ENCODE measurements around the gene FSIP1.

FSIP1 gene

GRCh38 chr15:39622660-39623516, 159.8 kb downstream of the FSIP1 start:
- H3K27me3 ChIP-seq (ENCODE audit: control insufficient read depth in 1 of 2, insufficient read depth in 2 of 2, low read length in 2 of 2), result no peaks in the 10 kb centered on the region
- no peaks in the 10 kb centered on the region for H3K9me3 ChIP-seq (ENCODE audit: control insufficient read depth in 2 of 2, low read length in 2 of 2)
- no peak overlapping the region for H3K9ac ChIP-seq (ENCODE audit: low read length in 2 of 2)
- H3K27ac ChIP-seq (ENCODE audit: low read length), result no peak overlapping the region
- no peak overlapping the region for H3K4me3 ChIP-seq (ENCODE audit: low read length in 2 of 2)
- H3K4me1 ChIP-seq (ENCODE audit: control insufficient read depth, insufficient read depth, low read length), result peaks cover 11% of the 10 kb centered on the region
- no peaks in the 10 kb centered on the region for H3K36me3 ChIP-seq (ENCODE audit: control insufficient read depth in 2 of 2, insufficient read depth in 2 of 2, low read length in 2 of 2)

- Histone ChIP-seq H3K27me3 (ENCODE audit: control insufficient read depth in 1 of 2, insufficient read depth in 2 of 2, low read length in 2 of 2) (no peaks in the 10 kb centered on the region), H3K4me1 (ENCODE audit: control insufficient read depth, insufficient read depth, low read length) (peaks cover 8% of the 10 kb centered on the region), H3K4me3 (ENCODE audit: low read length in 2 of 2) (no peak overlapping the region), H3K9me3 (ENCODE audit: control insufficient read depth in 2 of 2, low read length in 2 of 2) (no peaks in the 10 kb centered on the region), H3K9ac (ENCODE audit: low read length in 2 of 2) (no peak overlapping the region), H3K36me3 (ENCODE audit: control insufficient read depth in 2 of 2, insufficient read depth in 2 of 2, low read length in 2 of 2) (no peaks in the 10 kb centered on the region), H3K27ac (ENCODE audit: low read length) (no peak overlapping the region)
Observed at GRCh38 chr15:39621976-39622375, 160.7 kb downstream of the FSIP1 start.

- peaks cover 8% of the 10 kb centered on the region for H3K4me1 ChIP-seq (ENCODE audit: control insufficient read depth, insufficient read depth, low read length)
- H3K36me3 ChIP-seq (ENCODE audit: control insufficient read depth in 2 of 2, insufficient read depth in 2 of 2, low read length in 2 of 2), result no peaks in the 10 kb centered on the region
- H3K27me3 ChIP-seq (ENCODE audit: control insufficient read depth in 1 of 2, insufficient read depth in 2 of 2, low read length in 2 of 2), result no peaks in the 10 kb centered on the region
- no peak overlapping the region for H3K27ac ChIP-seq (ENCODE audit: low read length)
- H3K9ac ChIP-seq (ENCODE audit: low read length in 2 of 2), result no peak overlapping the region
- H3K4me3 ChIP-seq (ENCODE audit: low read length in 2 of 2), result no peak overlapping the region
- no peaks in the 10 kb centered on the region for H3K9me3 ChIP-seq (ENCODE audit: control insufficient read depth in 2 of 2, low read length in 2 of 2)
Observed at GRCh38 chr15:39621210-39621609, 161.4 kb downstream of the FSIP1 start.

- Histone ChIP-seq H3K27me3 (ENCODE audit: control insufficient read depth in 1 of 2, insufficient read depth in 2 of 2, low read length in 2 of 2) (no peaks in the 10 kb centered on the region), H3K9ac (ENCODE audit: low read length in 2 of 2) (no peak overlapping the region), H3K27ac (ENCODE audit: low read length) (no peak overlapping the region), H3K9me3 (ENCODE audit: control insufficient read depth in 2 of 2, low read length in 2 of 2) (no peaks in the 10 kb centered on the region), H3K36me3 (ENCODE audit: control insufficient read depth in 2 of 2, insufficient read depth in 2 of 2, low read length in 2 of 2) (no peaks in the 10 kb centered on the region), H3K4me3 (ENCODE audit: low read length in 2 of 2) (no peak overlapping the region), H3K4me1 (ENCODE audit: control insufficient read depth, insufficient read depth, low read length) (no peaks in the 10 kb centered on the region)
Observed at GRCh38 chr15:39618063-39618823, 164.4 kb downstream of the FSIP1 start.

GRCh38 chr15:39616731-39617455, 165.7 kb downstream of the FSIP1 start:
- Histone ChIP-seq H3K4me1 (ENCODE audit: control insufficient read depth, insufficient read depth, low read length) (no peaks in the 10 kb centered on the region), H3K27ac (ENCODE audit: low read length) (no peak overlapping the region), H3K27me3 (ENCODE audit: control insufficient read depth in 1 of 2, insufficient read depth in 2 of 2, low read length in 2 of 2) (no peaks in the 10 kb centered on the region), H3K9me3 (ENCODE audit: control insufficient read depth in 2 of 2, low read length in 2 of 2) (no peaks in the 10 kb centered on the region), H3K36me3 (ENCODE audit: control insufficient read depth in 2 of 2, insufficient read depth in 2 of 2, low read length in 2 of 2) (no peaks in the 10 kb centered on the region), H3K4me3 (ENCODE audit: low read length in 2 of 2) (no peak overlapping the region), H3K9ac (ENCODE audit: low read length in 2 of 2) (no peak overlapping the region)

- H3K27ac ChIP-seq (ENCODE audit: low read length), result no peak overlapping the region
- no peaks in the 10 kb centered on the region for H3K9me3 ChIP-seq (ENCODE audit: control insufficient read depth in 2 of 2, low read length in 2 of 2)
- no peaks in the 10 kb centered on the region for H3K27me3 ChIP-seq (ENCODE audit: control insufficient read depth in 1 of 2, insufficient read depth in 2 of 2, low read length in 2 of 2)
- no peak overlapping the region for H3K4me3 ChIP-seq (ENCODE audit: low read length in 2 of 2)
- H3K36me3 ChIP-seq (ENCODE audit: control insufficient read depth in 2 of 2, insufficient read depth in 2 of 2, low read length in 2 of 2), result no peaks in the 10 kb centered on the region
- H3K4me1 ChIP-seq (ENCODE audit: control insufficient read depth, insufficient read depth, low read length), result no peaks in the 10 kb centered on the region
- H3K9ac ChIP-seq (ENCODE audit: low read length in 2 of 2), result no peak overlapping the region
Observed at GRCh38 chr15:39613861-39614260, 168.8 kb downstream of the FSIP1 start.

- no peaks in the 10 kb centered on the region for H3K36me3 ChIP-seq (ENCODE audit: control insufficient read depth in 2 of 2, insufficient read depth in 2 of 2, low read length in 2 of 2)
- no peaks in the 10 kb centered on the region for H3K27me3 ChIP-seq (ENCODE audit: control insufficient read depth in 1 of 2, insufficient read depth in 2 of 2, low read length in 2 of 2)
- no peak overlapping the region for H3K9ac ChIP-seq (ENCODE audit: low read length in 2 of 2)
- no peak overlapping the region for H3K4me3 ChIP-seq (ENCODE audit: low read length in 2 of 2)
- no peaks in the 10 kb centered on the region for H3K9me3 ChIP-seq (ENCODE audit: control insufficient read depth in 2 of 2, low read length in 2 of 2)
- no peaks in the 10 kb centered on the region for H3K4me1 ChIP-seq (ENCODE audit: control insufficient read depth, insufficient read depth, low read length)
- no peak overlapping the region for H3K27ac ChIP-seq (ENCODE audit: low read length)
Observed at GRCh38 chr15:39613271-39613670, 169.4 kb downstream of the FSIP1 start.

- H3K4me3 ChIP-seq (ENCODE audit: low read length in 2 of 2), result no peak overlapping the region
- no peaks in the 10 kb centered on the region for H3K4me1 ChIP-seq (ENCODE audit: control insufficient read depth, insufficient read depth, low read length)
- H3K36me3 ChIP-seq (ENCODE audit: control insufficient read depth in 2 of 2, insufficient read depth in 2 of 2, low read length in 2 of 2), result no peaks in the 10 kb centered on the region
- no peaks in the 10 kb centered on the region for H3K9me3 ChIP-seq (ENCODE audit: control insufficient read depth in 2 of 2, low read length in 2 of 2)
- H3K9ac ChIP-seq (ENCODE audit: low read length in 2 of 2), result no peak overlapping the region
- no peak overlapping the region for H3K27ac ChIP-seq (ENCODE audit: low read length)
- H3K27me3 ChIP-seq (ENCODE audit: control insufficient read depth in 1 of 2, insufficient read depth in 2 of 2, low read length in 2 of 2), result no peaks in the 10 kb centered on the region
Observed at GRCh38 chr15:39610665-39611064, 172.0 kb downstream of the FSIP1 start.

GRCh38 chr15:39609166-39609916, 173.3 kb downstream of the FSIP1 start:
- no peak overlapping the region for H3K4me3 ChIP-seq (ENCODE audit: low read length in 2 of 2)
- no peaks in the 10 kb centered on the region for H3K9me3 ChIP-seq (ENCODE audit: control insufficient read depth in 2 of 2, low read length in 2 of 2)
- H3K4me1 ChIP-seq (ENCODE audit: control insufficient read depth, insufficient read depth, low read length), result no peaks in the 10 kb centered on the region
- no peak overlapping the region for H3K27ac ChIP-seq (ENCODE audit: low read length)
- H3K36me3 ChIP-seq (ENCODE audit: control insufficient read depth in 2 of 2, insufficient read depth in 2 of 2, low read length in 2 of 2), result no peaks in the 10 kb centered on the region
- H3K27me3 ChIP-seq (ENCODE audit: control insufficient read depth in 1 of 2, insufficient read depth in 2 of 2, low read length in 2 of 2), result no peaks in the 10 kb centered on the region
- H3K9ac ChIP-seq (ENCODE audit: low read length in 2 of 2), result no peak overlapping the region

All from stomach smooth muscle (tissue), 2 donors.